Keratinocyte (primary cell): ENCODE data around the gene TAX1BP3. TPM values are rescaled to one million over a fixed set of nuclear protein-coding genes. Genes with fewer than 3 reads are reported as not detected.

Experiments
- DNase-seq: peaks from one replicate; pipeline ENCODE4 v3.0.0-alpha.2; 2011; ENCODE audit warnings: low read depth, missing footprints, low spot score
- FAIRE-seq: peaks from 2 replicates; lab custom pipeline; 2011; peaks lifted over from hg19 to GRCh38; lab: Jason Lieb, UNC
- H2AFZ ChIP-seq: 2 replicates; pipeline ENCODE4 v1.6.0; 2012; ENCODE audit warnings: low read length, control low read depth, inconsistent platforms; ENCODE audit not compliant: control insufficient read depth
- H3K27ac ChIP-seq: 2 replicates; pipeline ENCODE4 v1.5.1; 2011; ENCODE audit warnings: low read length; ENCODE audit not compliant: control insufficient read depth, insufficient read depth
- H3K27me3 ChIP-seq: 3 replicates; pipeline ENCODE4 v1.6.0; 2011; ENCODE audit warnings: low read length; ENCODE audit not compliant: control insufficient read depth, insufficient read depth; ENCODE audit errors: extremely low read depth
- H3K36me3 ChIP-seq, 2 experiments: 2 replicates in 1 of 2; 3 replicates in 1 of 2; pipeline ENCODE4 v1.5.1; 2011; ENCODE audit warnings: low read length in 2 of 2, mild to moderate bottlenecking in 1 of 2; ENCODE audit not compliant: control insufficient read depth in 2 of 2, insufficient read depth in 2 of 2; ENCODE audit errors: extremely low read depth in 1 of 2
- H3K4me1 ChIP-seq: 3 replicates; pipeline ENCODE4 v1.5.1; 2011; ENCODE audit warnings: low read length; ENCODE audit not compliant: control insufficient read depth, insufficient read depth; ENCODE audit errors: extremely low read depth
- H3K4me2 ChIP-seq: 3 replicates; pipeline ENCODE4 v1.6.0; 2011; ENCODE audit warnings: low read depth, low read length; ENCODE audit not compliant: control insufficient read depth, insufficient read depth; ENCODE audit errors: extremely low read depth
- H3K4me3 ChIP-seq, 3 experiments: fragments of 200-600 bp in 1 of 3; sonication (generic) in 1 of 3; 2 replicates in 2 of 3; 3 replicates in 1 of 3; pipeline ENCODE4 v1.5.1; 2011 to 2016; ENCODE audit warnings: low read length in 3 of 3, mild to moderate bottlenecking in 3 of 3, control low read depth in 2 of 3, inconsistent platforms in 1 of 3, low read depth in 1 of 3, mixed read lengths in 1 of 3, mixed run types in 1 of 3, moderate library complexity in 1 of 3; ENCODE audit not compliant: control insufficient read depth in 2 of 3, insufficient read depth in 2 of 3; ENCODE audit errors: extremely low read depth in 1 of 3
- H3K79me2 ChIP-seq: 2 replicates; pipeline ENCODE4 v1.6.0; 2012; ENCODE audit warnings: low read length; ENCODE audit not compliant: control insufficient read depth, insufficient read depth
- H3K9ac ChIP-seq: 3 replicates; pipeline ENCODE4 v1.6.0; 2011; ENCODE audit warnings: low read length; ENCODE audit not compliant: control insufficient read depth, insufficient read depth; ENCODE audit errors: extremely low read depth
- H3K9me1 ChIP-seq: 3 replicates; pipeline ENCODE4 v1.6.0; 2011; ENCODE audit warnings: low read length; ENCODE audit not compliant: control insufficient read depth, insufficient read depth; ENCODE audit errors: extremely low read depth
- H3K9me3 ChIP-seq: 2 replicates; pipeline ENCODE4 v1.5.1; 2012; ENCODE audit warnings: low read depth, low read length; ENCODE audit not compliant: control insufficient read depth
- H4K20me1 ChIP-seq: 3 replicates; pipeline ENCODE4 v1.6.0; 2011; ENCODE audit warnings: low read length; ENCODE audit not compliant: control insufficient read depth, insufficient read depth; ENCODE audit errors: extremely low read depth
- EZH2 ChIP-seq: IDR thresholded peaks from one replicate; pipeline ENCODE4 v1.6.1; 2012; ENCODE audit warnings: inconsistent platforms, mild to moderate bottlenecking, low read length, moderate library complexity
- dilution Hi-C: fragments of 300-500 bp; cut with MboI; formaldehyde crosslinking; loops from one replicate; pipeline ENCODE4 v1.7.0; 2020; ENCODE audit warnings: low sequenced_read_pairs; ENCODE audit not compliant: extremely low pct_ligation_motif_present
- polyA plus RNA-seq, 5 experiments: library from polyadenylated mRNA; depleted of rRNA in 3 of 5; stranded (reverse) in 3 of 5; stranded (forward) in 1 of 5; unstranded in 1 of 5; fragments of >200 nt; gene quantifications; 1 replicate in 1 of 5; 2 replicates in 3 of 5; 3 replicates in 1 of 5; pipeline versions ENCODE4 v1.2.1 to v1.2.3, GENCODE V29; 2011 to 2012; ENCODE audit warnings: missing spikeins in 2 of 5, low read depth in 1 of 5, low replicate concordance in 1 of 5
- TF ChIP-seq, protein P1 (sequence below), 3 experiments: IDR thresholded peaks in 1 of 3; conservative IDR thresholded peaks in 1 of 3; optimal IDR thresholded peaks in 1 of 3; 2 replicates in 2 of 3; 3 replicates in 1 of 3; pipeline versions ENCODE3 to v1.5.1; 2011; ENCODE audit warnings: low read length in 3 of 3, mild to moderate bottlenecking in 3 of 3, moderate library complexity in 2 of 3, control low read depth in 1 of 3, inconsistent platforms in 1 of 3; ENCODE audit not compliant: insufficient read depth in 2 of 3; ENCODE audit errors: extremely low read depth in 1 of 3

The TAX1BP3 gene
- polyA plus RNA-seq, 1 donor (not counting 4 experiments of a cell fraction or from before 2014, with no cell fraction given): 126 TPM

DNA sequence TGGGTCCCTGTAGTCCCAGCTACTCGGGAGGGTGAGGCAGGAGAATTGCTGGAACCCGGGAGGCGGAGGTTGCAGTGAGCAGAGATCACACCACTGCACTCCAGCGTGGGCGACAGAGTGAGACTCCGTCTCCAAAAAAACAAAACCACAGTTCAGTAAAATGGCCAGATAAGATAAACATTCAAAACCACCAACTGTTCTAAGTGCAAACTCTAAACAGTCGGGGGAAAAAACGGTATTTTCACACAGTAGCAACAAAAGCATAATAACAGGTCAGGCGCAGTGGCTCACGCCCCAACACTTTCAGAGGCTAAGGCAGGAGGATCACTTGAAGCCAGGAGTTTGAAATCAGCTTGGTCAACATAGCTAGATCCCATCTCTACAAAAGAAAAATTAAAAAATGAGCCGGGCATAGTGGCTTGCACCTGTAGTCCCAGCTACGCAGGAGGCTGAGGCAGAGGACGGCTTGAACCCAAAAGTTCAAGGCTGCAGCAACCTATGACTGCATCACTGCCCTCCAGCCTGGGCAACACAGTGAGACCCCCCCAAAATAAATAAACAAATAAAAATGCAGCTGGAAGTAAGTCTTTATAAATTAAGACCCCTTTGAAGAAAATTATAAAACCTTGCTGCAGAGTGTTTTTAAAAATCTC lies 44.6 kb upstream of the TAX1BP3 start:
- no peaks in the 10 kb centered on the region for H3K27me3 ChIP-seq
- FAIRE-seq (no peak), DNase-seq (no peak)
- H4K20me1 ChIP-seq: no peaks in the 10 kb centered on the region
- H3K27ac ChIP-seq: no peak overlapping the region
- no peaks in the 10 kb centered on the region for H3K79me2 ChIP-seq
- peaks cover 2% of the 10 kb centered on the region for H3K4me1 ChIP-seq
- H3K9me3 ChIP-seq: no peaks in the 10 kb centered on the region
- no peak overlapping the region for H3K9ac ChIP-seq
- H3K9me1 ChIP-seq: no peaks in the 10 kb centered on the region
- no peak overlapping the region for H2AFZ ChIP-seq
- dilution Hi-C loops: no loop called here
- H3K4me3 ChIP-seq: no peak overlapping the region
- TF ChIP-seq, protein P1, sequence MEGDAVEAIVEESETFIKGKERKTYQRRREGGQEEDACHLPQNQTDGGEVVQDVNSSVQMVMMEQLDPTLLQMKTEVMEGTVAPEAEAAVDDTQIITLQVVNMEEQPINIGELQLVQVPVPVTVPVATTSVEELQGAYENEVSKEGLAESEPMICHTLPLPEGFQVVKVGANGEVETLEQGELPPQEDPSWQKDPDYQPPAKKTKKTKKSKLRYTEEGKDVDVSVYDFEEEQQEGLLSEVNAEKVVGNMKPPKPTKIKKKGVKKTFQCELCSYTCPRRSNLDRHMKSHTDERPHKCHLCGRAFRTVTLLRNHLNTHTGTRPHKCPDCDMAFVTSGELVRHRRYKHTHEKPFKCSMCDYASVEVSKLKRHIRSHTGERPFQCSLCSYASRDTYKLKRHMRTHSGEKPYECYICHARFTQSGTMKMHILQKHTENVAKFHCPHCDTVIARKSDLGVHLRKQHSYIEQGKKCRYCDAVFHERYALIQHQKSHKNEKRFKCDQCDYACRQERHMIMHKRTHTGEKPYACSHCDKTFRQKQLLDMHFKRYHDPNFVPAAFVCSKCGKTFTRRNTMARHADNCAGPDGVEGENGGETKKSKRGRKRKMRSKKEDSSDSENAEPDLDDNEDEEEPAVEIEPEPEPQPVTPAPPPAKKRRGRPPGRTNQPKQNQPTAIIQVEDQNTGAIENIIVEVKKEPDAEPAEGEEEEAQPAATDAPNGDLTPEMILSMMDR (optimal IDR thresholded peaks at IDR 0.05 in 1 of 3, IDR thresholded peaks at IDR 0.05 in 1 of 3, conservative IDR thresholded peaks at IDR 0.05 in 1 of 3; ENCODE audit: extremely low read depth in 1 of 3, insufficient read depth in 2 of 3, low read length in 3 of 3): no peak
- TF ChIP-seq EZH2: no peak
- no peak overlapping the region for H3K4me2 ChIP-seq
- peaks cover 9 to 23% of the 10 kb centered on the region in 2 experiments for H3K36me3 ChIP-seq

GRCh38 chr17:3710951-3711383 lies 42.6 kb upstream of the TAX1BP3 start:
- Histone ChIP-seq H2AFZ (no peak overlapping the region), H3K36me3 (peaks cover 0 to 11% of the 10 kb centered on the region in 2 experiments), H3K4me3 (no peak overlapping the region), H3K9ac (no peak overlapping the region), H3K27me3 (no peaks in the 10 kb centered on the region), H3K27ac (no peak overlapping the region), H3K4me2 (no peak overlapping the region), H3K9me3 (no peaks in the 10 kb centered on the region), H4K20me1 (no peaks in the 10 kb centered on the region), H3K4me1 (peaks cover 2% of the 10 kb centered on the region), H3K9me1 (no peaks in the 10 kb centered on the region), H3K79me2 (no peaks in the 10 kb centered on the region)
- TF ChIP-seq, protein P1 (optimal IDR thresholded peaks at IDR 0.05 in 1 of 3, IDR thresholded peaks at IDR 0.05 in 1 of 3, conservative IDR thresholded peaks at IDR 0.05 in 1 of 3; ENCODE audit: extremely low read depth in 1 of 3, insufficient read depth in 2 of 3, low read length in 3 of 3): no peak
- TF ChIP-seq EZH2: no peak
- dilution Hi-C loops: no loop called here
- no peak for DNase-seq
- FAIRE-seq: no peak
